Measurements from ENCODE around the gene GRIK2.

GRCh38 chr6:101633081-101633480, 239.6 kb downstream of the GRIK2 start:
- TF ChIP-seq POLR2AphosphoS5 (IDR thresholded peaks at IDR 0.05) (no peak), POLR2A (IDR thresholded peaks at IDR 0.05) (no peak)
- TF ChIP-seq, protein P1, sequence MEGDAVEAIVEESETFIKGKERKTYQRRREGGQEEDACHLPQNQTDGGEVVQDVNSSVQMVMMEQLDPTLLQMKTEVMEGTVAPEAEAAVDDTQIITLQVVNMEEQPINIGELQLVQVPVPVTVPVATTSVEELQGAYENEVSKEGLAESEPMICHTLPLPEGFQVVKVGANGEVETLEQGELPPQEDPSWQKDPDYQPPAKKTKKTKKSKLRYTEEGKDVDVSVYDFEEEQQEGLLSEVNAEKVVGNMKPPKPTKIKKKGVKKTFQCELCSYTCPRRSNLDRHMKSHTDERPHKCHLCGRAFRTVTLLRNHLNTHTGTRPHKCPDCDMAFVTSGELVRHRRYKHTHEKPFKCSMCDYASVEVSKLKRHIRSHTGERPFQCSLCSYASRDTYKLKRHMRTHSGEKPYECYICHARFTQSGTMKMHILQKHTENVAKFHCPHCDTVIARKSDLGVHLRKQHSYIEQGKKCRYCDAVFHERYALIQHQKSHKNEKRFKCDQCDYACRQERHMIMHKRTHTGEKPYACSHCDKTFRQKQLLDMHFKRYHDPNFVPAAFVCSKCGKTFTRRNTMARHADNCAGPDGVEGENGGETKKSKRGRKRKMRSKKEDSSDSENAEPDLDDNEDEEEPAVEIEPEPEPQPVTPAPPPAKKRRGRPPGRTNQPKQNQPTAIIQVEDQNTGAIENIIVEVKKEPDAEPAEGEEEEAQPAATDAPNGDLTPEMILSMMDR (IDR thresholded peaks at IDR 0.05): no peak

Measured in suprapubic skin (tissue), 4 donors.